Vagina (tissue), 2 donors: ENCODE results near the gene PIGP. TPM values are rescaled to one million over a fixed set of nuclear protein-coding genes. Genes with fewer than 3 reads are reported as not detected.

ENCODE experiments used
- DNase-seq, 2 donors: peaks; one replicate each; pipeline ENCODE4 v3.0.0-alpha.2; 2017; ENCODE audit errors: extremely low spot score in 2 of 2
- H3K27ac ChIP-seq: fragments of 200-600 bp; sonication (generic); one replicate; pipeline ENCODE4 v1.5.1; 2019
- H3K27me3 ChIP-seq: fragments of 200-600 bp; sonication (generic); one replicate; pipeline ENCODE4 v1.5.1; 2019
- H3K36me3 ChIP-seq, 2 donors: fragments of 200-600 bp; sonication (generic); one replicate each; pipeline ENCODE4 v1.5.1; 2017 to 2019
- H3K4me1 ChIP-seq: fragments of 200-600 bp; sonication (generic); one replicate; pipeline ENCODE4 v1.5.1; 2019
- H3K4me3 ChIP-seq, 2 donors: fragments of 200-600 bp; sonication (generic); 1 replicate in 1 of 2; 2 replicates in 1 of 2; pipeline ENCODE4 v1.5.1; 2016 to 2019
- H3K9me3 ChIP-seq: fragments of 200-600 bp; sonication (generic); one replicate; pipeline ENCODE4 v1.5.1; 2019
- CTCF ChIP-seq, 3 experiments: fragments of 450-650 bp in 2 of 3; fragments of 200-600 bp in 1 of 3; sonication (generic) in 1 of 3; IDR thresholded peaks; one replicate each; pipeline ENCODE4 v1.5.1; 2017 to 2019; ENCODE audit warnings: antibody characterized with exemption in 3 of 3, mild to moderate bottlenecking in 2 of 3, moderate library complexity in 2 of 3
- POLR2A ChIP-seq, 2 donors: fragments of 450-650 bp; IDR thresholded peaks; one replicate each; pipeline ENCODE4 v1.6.1; 2017; ENCODE audit warnings: antibody characterized with exemption in 2 of 2, mild to moderate bottlenecking in 2 of 2, moderate library complexity in 2 of 2
- POLR2AphosphoS5 ChIP-seq, 2 donors: sonication (generic); formaldehyde crosslinking; IDR thresholded peaks; one replicate each; pipeline ENCODE4 v1.9.0; 2017; ENCODE audit warnings: antibody characterized with exemption in 2 of 2, mild to moderate bottlenecking in 2 of 2, low read depth in 1 of 2; ENCODE audit not compliant: insufficient read depth in 1 of 2
- intact Hi-C: fragments of 100-400 bp; cut with DNase I; formaldehyde crosslinking; loops from one replicate; pipeline ENCODE4 v1.15.1; 2023
- total RNA-seq: library from RNA; depleted of rRNA; stranded (reverse); fragments of >200 nt; gene quantifications from one replicate; pipeline ENCODE4 v1.2.3, GENCODE V29; 2016

PIGP gene
- total RNA-seq, 1 donor from 2014 or later = 13.0 TPM

GRCh38 chr21:37045556-37045955 is 27.3 kb downstream of the PIGP start:
- H3K36me3 ChIP-seq = no peaks in the 10 kb centered on the region
- no peaks in the 10 kb centered on the region for H3K9me3 ChIP-seq
- no peak overlapping the region for H3K4me3 ChIP-seq
- intact Hi-C loops = no loop called here
- TF ChIP-seq POLR2AphosphoS5 (IDR thresholded peaks at IDR 0.05; ENCODE audit: insufficient read depth in 1 of 2, low read depth in 1 of 2) = no peak
- TF ChIP-seq POLR2A (IDR thresholded peaks at IDR 0.05) = no peak
- TF ChIP-seq CTCF (IDR thresholded peaks at IDR 0.05) = no peak
- no peaks in the 10 kb centered on the region for H3K27me3 ChIP-seq
- H3K27ac ChIP-seq = no peak overlapping the region
- H3K4me1 ChIP-seq = no peaks in the 10 kb centered on the region
- no peak for DNase-seq

DNA sequence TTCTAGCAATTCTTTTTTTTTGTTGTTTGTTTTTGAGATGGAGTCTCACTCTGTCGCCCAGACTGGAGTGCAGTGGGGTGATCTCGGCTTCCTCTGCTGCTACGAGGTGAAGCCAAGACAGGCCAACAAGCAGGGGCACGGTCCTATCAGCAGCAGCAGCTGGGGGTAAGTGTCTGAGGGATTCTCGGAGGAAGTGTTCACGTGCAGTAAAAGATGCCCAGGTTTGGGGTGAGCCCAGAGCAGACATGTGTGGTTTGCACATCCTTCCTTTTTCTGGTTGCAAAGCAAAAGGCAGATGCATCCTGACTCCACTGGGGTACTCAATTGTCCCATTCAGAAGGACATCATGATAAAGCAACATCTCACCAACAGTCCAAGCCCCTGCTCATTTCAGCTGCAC is 27.7 kb downstream of the PIGP start:
- no peaks in the 10 kb centered on the region for H3K27me3 ChIP-seq
- DNase-seq = no peak
- H3K4me1 ChIP-seq = no peaks in the 10 kb centered on the region
- H3K4me3 ChIP-seq = no peak overlapping the region
- no peak overlapping the region for H3K27ac ChIP-seq
- no peak for TF ChIP-seq POLR2A (IDR thresholded peaks at IDR 0.05)
- no peak for TF ChIP-seq POLR2AphosphoS5 (IDR thresholded peaks at IDR 0.05; ENCODE audit: insufficient read depth in 1 of 2, low read depth in 1 of 2)
- TF ChIP-seq CTCF (IDR thresholded peaks at IDR 0.05) = no peak
- intact Hi-C loops = no loop called here
- no peaks in the 10 kb centered on the region for H3K36me3 ChIP-seq
- no peaks in the 10 kb centered on the region for H3K9me3 ChIP-seq

DNA sequence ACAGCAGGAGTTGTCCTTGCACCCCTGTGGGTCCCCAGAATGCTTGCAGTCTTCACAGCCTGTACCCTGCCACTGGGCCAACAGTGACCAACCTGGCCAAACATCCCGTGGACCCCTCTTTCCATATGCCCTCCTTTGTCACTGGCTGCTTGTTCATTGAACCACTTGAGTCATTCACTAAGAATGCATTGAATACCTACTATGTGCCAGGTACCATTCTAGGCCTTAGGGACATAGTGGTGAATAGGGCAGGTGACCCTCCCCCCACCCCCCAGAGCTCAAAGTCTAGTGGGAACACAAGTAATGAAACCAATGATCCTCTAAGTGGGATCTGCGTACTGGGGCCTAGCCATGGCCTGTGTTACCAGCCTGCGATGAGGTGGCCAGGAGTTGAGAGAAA is 28.2 kb downstream of the PIGP start:
- intact Hi-C loops = no loop called here
- DNase-seq = no peak
- Histone ChIP-seq H3K36me3 (no peaks in the 10 kb centered on the region), H3K4me1 (no peaks in the 10 kb centered on the region), H3K27ac (no peak overlapping the region), H3K27me3 (no peaks in the 10 kb centered on the region), H3K9me3 (no peaks in the 10 kb centered on the region), H3K4me3 (no peak overlapping the region)
- TF ChIP-seq POLR2AphosphoS5 (IDR thresholded peaks at IDR 0.05; ENCODE audit: insufficient read depth in 1 of 2, low read depth in 1 of 2) (no peak), CTCF (IDR thresholded peaks at IDR 0.05) (no peak), POLR2A (IDR thresholded peaks at IDR 0.05) (no peak)

GRCh38 chr21:37043818-37044217 is 29.1 kb downstream of the PIGP start:
- no peaks in the 10 kb centered on the region for H3K9me3 ChIP-seq
- no peaks in the 10 kb centered on the region for H3K4me1 ChIP-seq
- H3K27me3 ChIP-seq = no peaks in the 10 kb centered on the region
- TF ChIP-seq POLR2AphosphoS5 (IDR thresholded peaks at IDR 0.05; ENCODE audit: insufficient read depth in 1 of 2, low read depth in 1 of 2) (no peak), CTCF (IDR thresholded peaks at IDR 0.05) (no peak), POLR2A (IDR thresholded peaks at IDR 0.05) (no peak)
- H3K36me3 ChIP-seq = no peaks in the 10 kb centered on the region
- no peak overlapping the region for H3K27ac ChIP-seq
- intact Hi-C loops = no loop called here
- DNase-seq = no peak
- no peak overlapping the region for H3K4me3 ChIP-seq

- TF ChIP-seq POLR2A (IDR thresholded peaks at IDR 0.05) (no peak), CTCF (IDR thresholded peaks at IDR 0.05) (no peak), POLR2AphosphoS5 (IDR thresholded peaks at IDR 0.05; ENCODE audit: insufficient read depth in 1 of 2, low read depth in 1 of 2) (no peak)
These were observed 31.1 kb downstream of the PIGP start for GRCh38 chr21:37041706-37042271.

More at GRCh38 chr21:37041706-37042271, 31.1 kb downstream of the PIGP start:
- H3K27ac ChIP-seq = no peak overlapping the region
- intact Hi-C loops = no loop called here
- H3K27me3 ChIP-seq = no peaks in the 10 kb centered on the region
- DNase-seq = no peak
- H3K9me3 ChIP-seq = no peaks in the 10 kb centered on the region
- H3K4me1 ChIP-seq = no peaks in the 10 kb centered on the region
- no peak overlapping the region for H3K4me3 ChIP-seq
- H3K36me3 ChIP-seq = no peaks in the 10 kb centered on the region
